Measurements from ENCODE around the gene FCMR. TPM values are rescaled to one million over a fixed set of nuclear protein-coding genes. Genes with fewer than 3 reads are reported as not detected.

The FCMR gene
- total and polyA plus RNA-seq, 2 donors from 2014 or later = 1.3 to 16.7 TPM

GRCh38 chr1:206912445-206913095, 9.2 kb downstream of the FCMR start:
- FAIRE-seq (no peak), DNase-seq (peak; percentile 54 to 93 (median 78))
- intact Hi-C loops (cut with DNase I) = loop anchor here (5.0 kb wide), 1 partner anchor 175 kb away; no protein-coding TSS in a partner anchor
- Histone ChIP-seq H3K36me3 (ENCODE audit: control insufficient read depth in 2 of 3, insufficient read depth in 3 of 3, low read length in 3 of 3) (no peaks in the 10 kb centered on the region), H3K4me1 (ENCODE audit: control insufficient read depth in 2 of 3, insufficient read depth in 2 of 3, low read depth in 1 of 3, low read length in 3 of 3) (peaks cover 0 to 7% (median 0%) of the 10 kb centered on the region in 3 donors), H3K9ac (ENCODE audit: low read length in 3 of 3) (no peak overlapping the region), H3K27ac (ENCODE audit: low read depth in 2 of 2, low read length in 2 of 2) (no peak overlapping the region), H3K4me3 (ENCODE audit: low read length in 3 of 3) (no peak overlapping the region), H3K27me3 (ENCODE audit: control insufficient read depth, insufficient read depth, low read length) (no peaks in the 10 kb centered on the region), H3K9me3 (ENCODE audit: control insufficient read depth in 2 of 3, insufficient read depth in 1 of 3, low read length in 3 of 3) (no peaks in the 10 kb centered on the region)
- peak; percentile 95 for TF ChIP-seq CTCF (IDR thresholded peaks at IDR 0.05; ENCODE audit: borderline replicate concordance, extremely low read depth, insufficient read depth)

- Histone ChIP-seq H3K27ac (ENCODE audit: low read depth in 2 of 2, low read length in 2 of 2) (no peak overlapping the region), H3K4me1 (ENCODE audit: control insufficient read depth in 2 of 3, insufficient read depth in 2 of 3, low read depth in 1 of 3, low read length in 3 of 3) (peaks cover 0 to 7% (median 0%) of the 10 kb centered on the region in 3 donors), H3K9me3 (ENCODE audit: control insufficient read depth in 2 of 3, insufficient read depth in 1 of 3, low read length in 3 of 3) (no peaks in the 10 kb centered on the region), H3K36me3 (ENCODE audit: control insufficient read depth in 2 of 3, insufficient read depth in 3 of 3, low read length in 3 of 3) (no peaks in the 10 kb centered on the region), H3K9ac (ENCODE audit: low read length in 3 of 3) (no peak overlapping the region), H3K27me3 (ENCODE audit: control insufficient read depth, insufficient read depth, low read length) (no peaks in the 10 kb centered on the region), H3K4me3 (ENCODE audit: low read length in 3 of 3) (no peak overlapping the region)
- TF ChIP-seq CTCF (IDR thresholded peaks at IDR 0.05; ENCODE audit: borderline replicate concordance, extremely low read depth, insufficient read depth) = peak; percentile 88
- intact Hi-C loops (cut with DNase I) = loop anchor here (5.0 kb wide), 1 partner anchor 174 kb away; no protein-coding TSS in a partner anchor
- DNase-seq (peak in 3 of 5 donors; percentile 9 to 69 (median 53)), FAIRE-seq (peak; percentile 91)
Measured at GRCh38 chr1:206911064-206911663, 10.6 kb downstream of the FCMR start.

GRCh38 chr1:206909883-206910318, 11.8 kb downstream of the FCMR start:
- DNase-seq = no peak

More at GRCh38 chr1:206909883-206910318, 11.8 kb downstream of the FCMR start:
- Histone ChIP-seq H3K4me3 (ENCODE audit: low read length in 3 of 3) (peak overlapping the region in 2 of 3 donors; percentile 1 to 21), H3K9me3 (ENCODE audit: control insufficient read depth in 2 of 3, insufficient read depth in 1 of 3, low read length in 3 of 3) (no peaks in the 10 kb centered on the region), H3K36me3 (ENCODE audit: control insufficient read depth in 2 of 3, insufficient read depth in 3 of 3, low read length in 3 of 3) (no peaks in the 10 kb centered on the region), H3K27me3 (ENCODE audit: control insufficient read depth, insufficient read depth, low read length) (no peaks in the 10 kb centered on the region), H3K4me1 (ENCODE audit: control insufficient read depth in 2 of 3, insufficient read depth in 2 of 3, low read depth in 1 of 3, low read length in 3 of 3) (peaks cover 0 to 7% (median 0%) of the 10 kb centered on the region in 3 donors), H3K9ac (ENCODE audit: low read length in 3 of 3) (no peak overlapping the region), H3K27ac (ENCODE audit: low read depth in 2 of 2, low read length in 2 of 2) (peak overlapping the region in 1 of 2 donors; percentile 74)
- no peak for FAIRE-seq
- TF ChIP-seq CTCF (IDR thresholded peaks at IDR 0.05; ENCODE audit: borderline replicate concordance, extremely low read depth, insufficient read depth) = no peak
- intact Hi-C loops (cut with DNase I) = loop anchor here (5.0 kb wide), 1 partner anchor 173 kb away; no protein-coding TSS in a partner anchor
